Gastrocnemius medialis (tissue), 4 donors: ENCODE measurements around the gene FBXL17. TPM values are rescaled to one million over a fixed set of nuclear protein-coding genes. Genes with fewer than 3 reads are reported as not detected.

Source experiments
- ATAC-seq, 2 donors: fragments of 150-250 bp; one replicate each; pipeline ENCODE4 v1.9.1; 2016
- DNase-seq, 2 donors: peaks; one replicate each; pipeline ENCODE4 v3.0.0-alpha.2; 2019
- H3K27ac ChIP-seq, 4 donors: fragments of 200-600 bp; sonication (generic); 1 replicate in 1 of 4; 2 replicates in 3 of 4; pipeline ENCODE4 v1.5.1; 2016 to 2018; ENCODE audit warnings: mild to moderate bottlenecking in 2 of 4, moderate library complexity in 1 of 4
- H3K27me3 ChIP-seq, 3 donors: fragments of 200-600 bp; sonication (generic) in 2 of 3; 1 replicate in 1 of 3; 2 replicates in 2 of 3; pipeline versions ENCODE4 v1.5.1 to v1.6.0; 2016 to 2019; ENCODE audit warnings: mild to moderate bottlenecking in 1 of 3, moderate library complexity in 1 of 3
- H3K36me3 ChIP-seq, 2 donors: fragments of 200-600 bp; sonication (generic) in 1 of 2; one replicate each; pipeline ENCODE4 v1.5.1; 2017 to 2018
- H3K4me1 ChIP-seq, 2 donors: fragments of 200-600 bp; sonication (generic) in 1 of 2; one replicate each; pipeline ENCODE4 v1.5.1; 2016 to 2017; ENCODE audit warnings: mild to moderate bottlenecking in 2 of 2
- H3K4me3 ChIP-seq, 4 donors: fragments of 200-600 bp; sonication (generic) in 3 of 4; 1 replicate in 1 of 4; 2 replicates in 3 of 4; pipeline ENCODE4 v1.5.1; 2016 to 2019; ENCODE audit warnings: mild to moderate bottlenecking in 2 of 4
- H3K9me3 ChIP-seq, 3 donors: fragments of 200-600 bp; sonication (generic) in 2 of 3; 1 replicate in 1 of 3; 2 replicates in 2 of 3; pipeline ENCODE4 v1.5.1; 2016 to 2019
- CTCF ChIP-seq, 5 experiments: fragments of 450-650 bp in 3 of 5; fragments of 200-600 bp in 2 of 5; sonication (generic) in 2 of 5; IDR thresholded peaks in 4 of 5; conservative IDR thresholded peaks in 1 of 5; 1 replicate in 4 of 5; 2 replicates in 1 of 5; pipeline ENCODE4 v1.5.1; 2016 to 2019; ENCODE audit warnings: antibody characterized with exemption in 5 of 5, mild to moderate bottlenecking in 3 of 5, moderate library complexity in 3 of 5
- POLR2A ChIP-seq, 2 donors: fragments of 450-650 bp; IDR thresholded peaks; one replicate each; pipeline ENCODE4 v1.6.1; 2017; ENCODE audit warnings: antibody characterized with exemption in 2 of 2, mild to moderate bottlenecking in 2 of 2, moderate library complexity in 2 of 2
- in situ Hi-C, 4 donors: fragments of 200-750 bp; cut with MboI; loops; one replicate each; pipeline versions ENCODE4 v1.15.0 to v1.8.0; 2017; ENCODE audit warnings: low sequenced_read_pairs in 4 of 4
- intact Hi-C: fragments of 100-400 bp; cut with DNase I; formaldehyde crosslinking; loops from one replicate; pipeline ENCODE4 v1.15.1; 2023; ENCODE audit warnings: low total_unique reads
- total RNA-seq, 4 donors: library from RNA; depleted of rRNA; stranded (reverse); fragments of >200 nt; gene quantifications; one replicate each; pipeline versions ENCODE4 v1.1.0 to v1.2.3, GENCODE V29; 2016

FBXL17 gene
- total RNA-seq, 4 donors from 2014 or later, result 23.3 to 33.4 (median 26.9) TPM

- no peak overlapping the region for H3K4me3 ChIP-seq
- in situ Hi-C loops (no loop called here), intact Hi-C loops (no loop called here)
- H3K27me3 ChIP-seq, result no peaks in the 10 kb centered on the region
- H3K36me3 ChIP-seq, result peaks cover 0 to 11% of the 10 kb centered on the region in 2 donors
- no peak for DNase-seq
- no peak for TF ChIP-seq POLR2A (IDR thresholded peaks at IDR 0.05)
- no peaks in the 10 kb centered on the region for H3K4me1 ChIP-seq
- no peaks in the 10 kb centered on the region for H3K9me3 ChIP-seq
- ATAC-seq, result no peak
- H3K27ac ChIP-seq, result no peak overlapping the region
Observed at GRCh38 chr5:107858788-107859187, 523.1 kb downstream of the FBXL17 start.

GRCh38 chr5:107858324-107858723, 523.6 kb downstream of the FBXL17 start:
- H3K4me1 ChIP-seq, result no peaks in the 10 kb centered on the region
- peaks cover 0 to 11% of the 10 kb centered on the region in 2 donors for H3K36me3 ChIP-seq
- ATAC-seq (no peak), DNase-seq (no peak)
- H3K27ac ChIP-seq, result no peak overlapping the region
- in situ Hi-C loops (no loop called here), intact Hi-C loops (no loop called here)
- H3K4me3 ChIP-seq, result no peak overlapping the region
- no peak for TF ChIP-seq POLR2A (IDR thresholded peaks at IDR 0.05)
- no peak for TF ChIP-seq CTCF (IDR thresholded peaks at IDR 0.05 in 4 of 5, conservative IDR thresholded peaks at IDR 0.05 in 1 of 5)
- no peaks in the 10 kb centered on the region for H3K9me3 ChIP-seq
- H3K27me3 ChIP-seq, result no peaks in the 10 kb centered on the region

- H3K27me3 ChIP-seq, result no peaks in the 10 kb centered on the region
- intact Hi-C loops, result no loop called here
- ATAC-seq (no peak), DNase-seq (no peak)
- no peaks in the 10 kb centered on the region for H3K4me1 ChIP-seq
- no peaks in the 10 kb centered on the region for H3K9me3 ChIP-seq
- H3K4me3 ChIP-seq, result no peak overlapping the region
- H3K36me3 ChIP-seq, result peaks cover 0 to 11% of the 10 kb centered on the region in 2 donors
- in situ Hi-C loops, result no loop called here
- TF ChIP-seq CTCF (IDR thresholded peaks at IDR 0.05 in 4 of 5, conservative IDR thresholded peaks at IDR 0.05 in 1 of 5) (no peak), POLR2A (IDR thresholded peaks at IDR 0.05) (no peak)
- H3K27ac ChIP-seq, result no peak overlapping the region
Observed at GRCh38 chr5:107857785-107858184, 524.1 kb downstream of the FBXL17 start.

- no peaks in the 10 kb centered on the region for H3K4me1 ChIP-seq
- H3K4me3 ChIP-seq, result no peak overlapping the region
- no peak for TF ChIP-seq CTCF (IDR thresholded peaks at IDR 0.05 in 4 of 5, conservative IDR thresholded peaks at IDR 0.05 in 1 of 5)
- no peak overlapping the region for H3K27ac ChIP-seq
- DNase-seq, result no peak
- H3K27me3 ChIP-seq, result no peaks in the 10 kb centered on the region
- no peaks in the 10 kb centered on the region for H3K9me3 ChIP-seq
- ATAC-seq, result no peak
- intact Hi-C loops (no loop called here), in situ Hi-C loops (no loop called here)
- H3K36me3 ChIP-seq, result no peaks in the 10 kb centered on the region
Observed at GRCh38 chr5:107855171-107855570, 526.7 kb downstream of the FBXL17 start.

GRCh38 chr5:107853696-107854095, 528.2 kb downstream of the FBXL17 start:
- TF ChIP-seq POLR2A (IDR thresholded peaks at IDR 0.05) (no peak), CTCF (IDR thresholded peaks at IDR 0.05 in 4 of 5, conservative IDR thresholded peaks at IDR 0.05 in 1 of 5) (no peak)
- H3K9me3 ChIP-seq, result no peaks in the 10 kb centered on the region
- ATAC-seq, result no peak
- no peak overlapping the region for H3K27ac ChIP-seq
- no peak for DNase-seq
- in situ Hi-C loops, result no loop called here
- intact Hi-C loops, result no loop called here
- no peaks in the 10 kb centered on the region for H3K36me3 ChIP-seq
- no peaks in the 10 kb centered on the region for H3K4me1 ChIP-seq
- H3K4me3 ChIP-seq, result no peak overlapping the region
- H3K27me3 ChIP-seq, result no peaks in the 10 kb centered on the region
